GM10847 (cell line): ENCODE measurements around the gene STEEP1.

Experiments
- POLR2A ChIP-seq: IDR thresholded peaks from 2 replicates; pipeline ENCODE4 v1.6.1; 2011; ENCODE audit not compliant: insufficient read length; ENCODE audit errors: extremely low read depth

Gene STEEP1

DNA sequence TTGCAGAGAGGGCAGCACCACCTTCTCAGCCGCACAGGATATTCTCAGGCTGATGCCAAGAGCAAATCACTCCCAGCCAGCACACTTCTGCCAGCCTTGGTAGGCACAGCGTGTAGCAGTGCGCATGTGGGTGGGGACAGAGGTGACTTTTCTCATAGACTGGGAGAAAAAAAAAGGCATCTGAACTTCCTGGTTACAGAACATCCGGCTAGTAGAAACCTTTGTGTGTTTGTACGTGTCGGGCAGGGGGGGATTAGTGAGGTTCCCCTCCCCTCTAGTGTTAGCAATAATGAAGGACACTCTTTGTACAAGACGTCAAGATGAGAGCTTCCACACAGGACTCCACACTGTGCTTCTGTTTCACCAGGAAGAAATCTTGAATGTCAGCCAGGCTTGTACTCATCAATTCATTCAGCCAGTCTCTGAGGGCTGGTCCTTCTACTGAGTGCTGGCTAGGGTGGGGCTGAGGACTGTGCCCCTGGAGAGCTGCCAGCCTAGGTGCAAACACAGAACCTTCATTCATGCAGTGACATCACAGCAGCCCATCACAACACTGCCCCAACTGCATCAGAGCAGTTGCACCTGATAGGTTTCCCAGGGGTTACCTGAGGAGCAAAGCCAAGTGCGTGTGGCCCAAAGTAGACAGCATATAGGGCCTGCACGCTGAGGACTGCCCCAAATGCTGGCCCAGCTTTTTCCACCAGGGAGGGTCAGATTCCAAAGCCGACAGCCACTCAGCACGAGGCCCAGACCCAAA lies 62.3 kb downstream of the STEEP1 start:
- no peak for TF ChIP-seq POLR2A

DNA sequence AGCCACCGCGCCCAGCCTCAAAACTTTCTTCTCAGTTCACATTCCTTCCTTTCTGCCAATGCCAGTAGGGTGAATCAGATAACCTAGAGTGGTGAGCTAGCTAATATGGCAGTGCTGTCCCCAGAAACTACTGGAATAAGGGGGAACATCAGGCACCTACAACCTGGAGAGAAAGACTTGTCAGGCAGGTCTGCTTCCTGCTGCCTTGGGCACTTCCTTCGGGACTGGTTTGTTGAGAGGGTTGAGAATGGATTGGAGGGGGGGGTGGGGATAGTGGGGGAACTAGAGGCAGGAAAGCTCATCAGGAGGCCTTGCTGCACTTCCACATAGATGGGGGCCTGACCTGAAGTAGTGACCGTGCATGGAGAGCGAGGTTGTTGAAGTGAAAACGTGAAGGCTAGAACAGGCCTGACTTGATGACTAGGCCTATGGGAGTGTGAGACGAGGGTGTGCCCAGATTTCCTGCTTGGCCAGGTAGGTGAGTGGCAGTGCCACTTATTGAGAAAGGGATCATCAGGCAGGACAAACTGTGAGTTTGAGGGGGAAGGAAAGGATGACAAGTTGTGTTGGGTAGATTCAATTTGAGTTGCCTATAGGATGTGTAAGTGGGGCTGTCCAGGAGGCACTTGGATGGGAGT lies 63.6 kb downstream of the STEEP1 start:
- no peak for TF ChIP-seq POLR2A

GRCh38 chrX:119500061-119500800 lies 65.0 kb downstream of the STEEP1 start:
- TF ChIP-seq POLR2A, result no peak

DNA sequence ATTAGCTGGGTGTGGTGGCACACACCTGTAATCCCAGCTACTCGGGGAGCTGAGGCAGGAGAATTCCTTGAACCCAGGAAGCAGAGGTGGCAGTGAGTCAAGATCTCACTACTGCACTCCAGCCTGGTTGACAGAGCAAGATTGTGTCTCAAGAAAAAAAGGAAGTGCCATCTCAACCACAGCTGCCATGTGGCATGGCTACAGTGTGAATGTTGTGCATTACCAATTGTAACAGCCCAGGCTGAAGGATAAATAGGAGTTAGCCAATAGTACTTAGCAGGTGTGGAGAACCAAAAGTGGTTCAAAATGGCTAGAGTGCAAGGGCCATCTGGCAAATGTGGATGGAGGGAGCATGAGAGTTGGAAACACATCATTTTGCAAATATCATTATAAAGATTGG lies 68.0 kb downstream of the STEEP1 start:
- no peak for TF ChIP-seq POLR2A

DNA sequence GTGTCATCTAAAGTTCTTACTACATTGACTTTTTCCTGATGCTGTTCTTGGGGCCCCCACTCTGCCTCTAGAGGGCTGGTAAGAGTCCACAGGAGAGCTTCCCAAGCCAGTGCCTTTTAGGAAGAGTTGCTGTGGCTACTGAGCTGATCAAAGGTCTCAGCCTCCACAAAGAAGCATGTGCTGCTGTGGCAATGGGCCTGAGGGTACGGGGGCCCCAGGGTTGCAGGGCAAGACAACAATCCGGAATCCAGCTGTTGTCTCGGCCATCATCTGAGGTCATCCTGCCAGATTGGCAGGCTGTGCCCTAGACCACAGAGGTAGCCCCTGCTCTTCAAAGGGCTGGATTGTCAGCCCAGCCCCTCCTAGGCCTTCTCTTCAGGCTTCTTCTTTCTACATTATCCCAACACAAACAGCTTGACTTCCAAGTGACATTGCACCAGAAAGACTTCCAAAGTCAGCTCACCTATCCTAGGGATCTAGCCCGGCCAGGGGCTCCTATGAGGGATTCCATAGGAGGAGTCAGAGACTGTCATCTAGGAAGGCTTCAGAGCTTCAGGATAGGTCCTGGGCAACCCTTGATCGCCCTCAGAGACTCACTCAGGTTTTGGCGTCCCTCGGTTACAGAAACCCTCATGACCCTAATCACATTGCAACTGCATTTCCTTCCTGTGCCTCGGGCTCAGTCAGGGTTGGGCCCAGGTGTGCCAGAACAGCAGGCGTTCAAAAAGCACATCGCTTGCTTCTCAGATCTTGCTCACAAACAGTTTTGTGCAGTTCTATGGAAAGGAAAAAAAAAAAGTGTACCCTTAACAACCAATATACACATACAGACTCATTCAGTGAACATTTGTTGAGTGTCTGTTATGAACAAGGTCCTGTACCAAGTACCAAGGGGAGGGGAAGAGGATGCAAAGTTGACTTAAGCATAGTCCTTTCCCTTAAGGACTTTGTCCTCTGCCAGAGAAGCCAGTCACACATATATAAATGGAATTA lies 69.2 kb downstream of the STEEP1 start:
- TF ChIP-seq POLR2A, result no peak

- no peak for TF ChIP-seq POLR2A
Observed at GRCh38 chrX:119492463-119492862, 72.7 kb downstream of the STEEP1 start.

- TF ChIP-seq POLR2A, result no peak
Observed at GRCh38 chrX:119489212-119490074, 75.8 kb downstream of the STEEP1 start.

DNA sequence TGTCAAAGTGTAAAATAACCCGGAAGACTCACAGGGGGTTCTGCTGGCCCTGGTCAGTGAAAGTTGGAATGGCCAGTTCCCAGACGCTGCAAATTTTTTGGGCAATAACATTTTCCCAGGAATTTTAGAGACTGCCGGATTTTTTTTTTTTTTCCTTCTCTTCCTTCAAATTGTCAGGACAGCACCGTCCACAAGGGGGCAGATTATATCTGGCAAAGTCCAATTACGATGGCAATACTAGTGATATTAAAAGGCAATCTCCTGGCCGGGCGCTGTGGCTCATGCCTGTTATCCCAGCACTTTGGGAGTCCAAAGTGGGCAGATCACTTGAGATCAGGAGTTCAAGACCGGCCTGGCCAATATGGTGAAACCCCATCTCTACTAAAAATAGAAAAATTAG lies 76.5 kb downstream of the STEEP1 start:
- TF ChIP-seq POLR2A, result no peak
